Measurements from ENCODE around the gene LSMEM2. TPM values are rescaled to one million over a fixed set of nuclear protein-coding genes. Genes with fewer than 3 reads are reported as not detected.

Gene LSMEM2
- total RNA-seq, 4 donors from 2014 or later, result 0.90 to 1.5 TPM; not detected in 2

DNA sequence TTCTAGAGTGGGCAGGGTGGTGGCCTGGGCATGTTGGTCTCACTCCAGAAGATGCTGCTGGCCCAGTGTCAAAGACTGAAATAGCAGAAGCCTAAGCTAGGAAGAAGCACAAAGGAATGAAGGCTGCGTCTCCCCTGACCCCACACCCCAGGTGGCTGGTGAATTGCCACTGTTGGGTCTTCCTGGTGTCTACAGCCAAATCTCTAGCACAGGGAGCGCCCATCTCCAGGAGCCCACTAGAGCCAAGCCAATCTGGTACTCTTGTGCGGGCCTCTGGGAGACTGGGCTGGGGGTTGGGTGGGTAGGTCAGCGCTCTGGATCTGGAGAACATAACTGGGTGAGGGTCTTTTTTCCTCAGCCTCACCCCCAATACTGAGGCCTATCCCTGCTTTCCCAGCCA lies 48.2 kb downstream of the LSMEM2 start:
- TF ChIP-seq, protein P1, sequence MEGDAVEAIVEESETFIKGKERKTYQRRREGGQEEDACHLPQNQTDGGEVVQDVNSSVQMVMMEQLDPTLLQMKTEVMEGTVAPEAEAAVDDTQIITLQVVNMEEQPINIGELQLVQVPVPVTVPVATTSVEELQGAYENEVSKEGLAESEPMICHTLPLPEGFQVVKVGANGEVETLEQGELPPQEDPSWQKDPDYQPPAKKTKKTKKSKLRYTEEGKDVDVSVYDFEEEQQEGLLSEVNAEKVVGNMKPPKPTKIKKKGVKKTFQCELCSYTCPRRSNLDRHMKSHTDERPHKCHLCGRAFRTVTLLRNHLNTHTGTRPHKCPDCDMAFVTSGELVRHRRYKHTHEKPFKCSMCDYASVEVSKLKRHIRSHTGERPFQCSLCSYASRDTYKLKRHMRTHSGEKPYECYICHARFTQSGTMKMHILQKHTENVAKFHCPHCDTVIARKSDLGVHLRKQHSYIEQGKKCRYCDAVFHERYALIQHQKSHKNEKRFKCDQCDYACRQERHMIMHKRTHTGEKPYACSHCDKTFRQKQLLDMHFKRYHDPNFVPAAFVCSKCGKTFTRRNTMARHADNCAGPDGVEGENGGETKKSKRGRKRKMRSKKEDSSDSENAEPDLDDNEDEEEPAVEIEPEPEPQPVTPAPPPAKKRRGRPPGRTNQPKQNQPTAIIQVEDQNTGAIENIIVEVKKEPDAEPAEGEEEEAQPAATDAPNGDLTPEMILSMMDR (IDR thresholded peaks at IDR 0.05), result no peak
- TF ChIP-seq POLR2A (IDR thresholded peaks at IDR 0.05), result no peak
- H3K36me3 ChIP-seq, result no peaks in the 10 kb centered on the region
- peaks cover 0 to 13% of the 10 kb centered on the region in 2 donors for H3K4me1 ChIP-seq
- H3K27me3 ChIP-seq, result no peaks in the 10 kb centered on the region
- peak overlapping the region in 1 of 2 donors; percentile 61 for H3K27ac ChIP-seq
- H3K9me3 ChIP-seq, result no peaks in the 10 kb centered on the region
- intact Hi-C loops (cut with DNase I; ENCODE audit: low total_unique reads), result no loop called here
- DNase-seq, result no peak
- peak overlapping the region; percentile 70 to 72 for H3K4me3 ChIP-seq

DNA sequence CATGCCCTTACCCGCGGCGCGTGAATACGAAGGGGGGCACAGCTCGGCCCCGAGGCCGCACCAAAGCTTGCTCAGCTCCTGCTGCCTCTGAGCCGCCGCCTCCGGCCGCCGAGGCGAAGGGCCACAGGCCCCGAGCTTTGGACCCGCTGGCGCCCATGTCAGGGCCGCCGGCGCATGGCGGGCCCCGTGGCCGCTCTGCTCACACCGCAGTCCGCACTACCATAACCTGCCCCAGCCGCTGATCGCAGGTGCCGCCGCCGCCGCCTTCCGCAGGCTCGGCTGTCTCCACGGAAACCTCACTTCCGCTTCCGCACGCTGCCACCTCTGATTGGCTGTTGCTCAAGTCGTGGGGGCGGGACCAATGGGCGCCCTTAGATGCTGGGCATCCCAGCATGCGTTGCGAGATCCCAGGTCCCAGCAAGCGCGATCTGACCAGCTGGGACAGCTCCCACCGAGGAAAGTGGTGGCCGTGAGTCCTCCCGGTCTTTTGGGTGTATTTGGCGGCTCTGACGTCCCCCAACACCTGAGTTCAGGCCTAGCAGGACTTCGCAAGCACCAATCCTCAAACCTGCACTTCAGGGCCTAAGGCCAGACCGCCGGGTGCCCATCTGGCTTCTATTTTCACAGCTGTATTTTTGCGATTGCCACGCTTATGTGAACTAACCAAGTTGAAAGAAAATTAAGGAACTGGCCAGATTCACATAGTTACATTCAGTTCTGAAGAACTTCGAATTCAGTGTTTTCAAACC lies 49.2 kb downstream of the LSMEM2 start, which contains the start of gene TUSC2:
Gene TUSC2 (minus strand): TSS at position 281 of the 749 bp plus-strand sequence. CDS start 124 bp downstream, at position 157.
- Histone ChIP-seq H3K27ac (peak within 1 kb of the TSS; percentile 61 to 79), H3K9me3 (no peaks in the 10 kb centered on the region), H3K27me3 (no peaks in the 10 kb centered on the region), H3K4me3 (peak within 1 kb of the TSS; percentile 70 to 72), H3K36me3 (no peaks in the 10 kb centered on the region), H3K4me1 (peaks cover 0 to 8% of the 10 kb centered on the region in 2 donors)
- intact Hi-C loops (cut with DNase I; ENCODE audit: low total_unique reads), result no loop called here
- peak; percentile 45 to 75 for TF ChIP-seq POLR2A (IDR thresholded peaks at IDR 0.05)
- TF ChIP-seq, protein P1 (IDR thresholded peaks at IDR 0.05), result peak in 1 of 4 experiments; percentile 5
- DNase-seq, result peak; percentile 96 to 97

DNA sequence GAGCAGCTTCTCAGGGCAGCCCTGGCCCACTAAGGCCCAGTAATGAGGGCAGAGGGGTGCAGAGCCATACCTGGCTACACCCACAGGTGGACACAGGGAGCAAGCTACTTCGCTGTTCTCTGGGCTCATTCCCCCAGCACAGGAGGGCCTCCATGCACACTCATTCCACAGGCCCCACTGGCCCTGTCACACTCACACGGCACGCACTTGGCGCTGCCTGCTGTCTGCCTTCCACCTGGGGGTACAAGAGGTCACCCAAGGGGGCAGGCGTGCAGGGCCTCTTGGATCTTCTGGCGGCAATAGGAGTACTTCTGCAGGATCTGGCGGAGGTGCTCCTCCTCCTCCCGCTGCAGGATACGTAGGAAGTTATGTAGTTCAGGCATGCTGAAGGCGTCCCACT lies 51.4 kb downstream of the LSMEM2 start:
- no peak overlapping the region for H3K4me3 ChIP-seq
- H3K27me3 ChIP-seq, result no peaks in the 10 kb centered on the region
- peak in 1 of 2 donors; percentile 20 for DNase-seq
- H3K4me1 ChIP-seq, result peaks cover 4 to 8% of the 10 kb centered on the region in 2 donors
- H3K27ac ChIP-seq, result no peak overlapping the region
- no peaks in the 10 kb centered on the region for H3K36me3 ChIP-seq
- intact Hi-C loops (cut with DNase I; ENCODE audit: low total_unique reads), result no loop called here
- TF ChIP-seq, protein P1 (IDR thresholded peaks at IDR 0.05), result no peak
- no peak for TF ChIP-seq POLR2A (IDR thresholded peaks at IDR 0.05)
- H3K9me3 ChIP-seq, result no peaks in the 10 kb centered on the region

DNA sequence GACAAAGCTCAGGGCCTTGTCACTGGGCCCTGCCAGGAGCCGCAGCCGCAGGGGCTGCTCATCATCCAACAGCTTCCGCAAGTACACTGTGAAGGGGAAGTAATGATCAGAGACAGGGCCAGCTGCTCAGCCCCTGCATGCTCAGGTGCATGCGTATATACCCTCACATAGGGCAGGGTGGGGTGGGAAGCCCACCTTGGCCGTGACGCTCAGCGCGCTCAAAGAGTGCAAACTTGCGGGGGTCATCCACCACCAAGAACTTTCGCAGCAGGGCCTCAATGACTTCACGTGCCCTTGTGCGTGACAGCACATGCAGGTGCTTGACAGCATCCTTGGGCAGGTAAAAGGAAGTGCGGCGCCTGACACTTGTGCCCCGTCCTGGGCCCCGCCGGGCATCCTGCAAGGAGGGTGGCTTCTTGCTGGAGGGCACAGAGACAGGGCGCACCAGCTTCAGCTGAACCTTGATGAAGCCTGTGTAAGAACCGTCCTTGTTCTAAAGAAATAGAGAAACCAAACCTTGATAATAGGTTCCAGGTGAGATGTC lies 52.5 kb downstream of the LSMEM2 start:
- Histone ChIP-seq H3K9me3 (no peaks in the 10 kb centered on the region), H3K36me3 (no peaks in the 10 kb centered on the region), H3K27me3 (no peaks in the 10 kb centered on the region), H3K27ac (no peak overlapping the region), H3K4me3 (no peak overlapping the region), H3K4me1 (peaks cover 4 to 8% of the 10 kb centered on the region in 2 donors)
- peak in 1 of 2 donors; percentile 22 for DNase-seq
- no peak for TF ChIP-seq POLR2A (IDR thresholded peaks at IDR 0.05)
- TF ChIP-seq, protein P1 (IDR thresholded peaks at IDR 0.05), result no peak
- intact Hi-C loops (cut with DNase I; ENCODE audit: low total_unique reads), result no loop called here

DNA sequence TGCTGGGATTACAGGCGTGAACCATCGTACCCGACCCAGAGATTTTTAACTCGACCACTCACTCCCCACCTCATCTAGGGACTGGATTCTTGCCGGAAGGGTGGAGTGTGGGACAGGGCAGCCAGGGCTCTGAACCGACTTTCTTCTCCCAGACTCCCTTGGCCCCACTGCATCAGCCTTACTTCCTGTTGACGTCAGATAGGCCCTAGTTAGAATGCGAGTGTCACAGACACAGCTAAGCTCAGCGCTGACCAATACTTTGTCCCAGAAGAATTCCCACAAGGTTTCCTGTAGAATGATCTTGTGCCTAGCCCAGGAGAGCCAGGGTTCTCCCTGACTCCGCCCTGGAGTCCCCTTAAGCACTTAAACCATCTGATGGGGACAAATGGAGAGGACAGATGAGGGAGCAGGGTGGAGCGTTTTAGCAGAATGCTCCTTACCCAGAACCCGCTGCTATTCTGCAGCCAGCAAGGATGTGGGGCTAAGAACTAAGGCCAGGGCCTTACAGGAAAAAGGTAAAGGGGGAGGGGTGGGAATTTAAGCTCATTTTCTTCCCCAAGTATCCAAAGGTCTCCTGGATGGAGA lies 54.9 kb downstream of the LSMEM2 start:
- Histone ChIP-seq H3K36me3 (no peaks in the 10 kb centered on the region), H3K4me3 (no peak overlapping the region), H3K27me3 (no peaks in the 10 kb centered on the region), H3K9me3 (no peaks in the 10 kb centered on the region), H3K27ac (peak overlapping the region; percentile 94 to 99), H3K4me1 (peaks cover 4% of the 10 kb centered on the region in 2 donors)
- intact Hi-C loops (cut with DNase I; ENCODE audit: low total_unique reads), result no loop called here
- peak in 1 of 2 donors; percentile 67 for DNase-seq
- peak in 1 of 2 donors; percentile 25 for TF ChIP-seq POLR2A (IDR thresholded peaks at IDR 0.05)
- TF ChIP-seq, protein P1 (IDR thresholded peaks at IDR 0.05), result no peak

Measured in uterus (tissue), 4 donors.